HL-60 (cell line): Measurements from ENCODE around the gene SMIM45.

ENCODE experiments used
- CTCF ChIP-seq: IDR thresholded peaks from one replicate; pipeline ENCODE4 v1.5.1; 2011; ENCODE audit warnings: low read length, control low read depth, inconsistent platforms; ENCODE audit not compliant: insufficient read depth
- POLR2AphosphoS5 ChIP-seq: IDR thresholded peaks from 2 replicates; pipeline ENCODE4 v1.6.1; 2012; ENCODE audit warnings: low read depth

GRCh38 chr22:41906822-41907221 lies 45.1 kb upstream of the SMIM45 start:
- TF ChIP-seq CTCF (no peak), POLR2AphosphoS5 (no peak)
